NCI-H2029 (cell line): ENCODE data around the gene CFHR1.
A peak's percentile ranks its signal among the peaks of the same experiment; 100 is the strongest.
"Not testable (repeated sequence)": the region's sequence is repeated elsewhere in the genome, so short reads cannot be mapped to it uniquely, and the experiment has no call there.

Experiments used
- DNase-seq: peaks from one replicate; lab custom pipeline; 2025; lab: John Stamatoyannopoulos, UW

Gene CFHR1

GRCh38 chr1:196819531-196819930 is at the start of gene CFHR1:
TSS of gene CFHR1 (plus strand) at chr1:196819731. CDS start at chr1:196819845, 114 bp downstream.
- DNase-seq: not testable (repeated sequence)

- not testable (repeated sequence) for DNase-seq
Observed at GRCh38 chr1:196769823-196770222, 49.7 kb upstream of the CFHR1 start.

- no peak for DNase-seq
Observed at GRCh38 chr1:196773713-196774112, 45.8 kb upstream of the CFHR1 start.

DNA sequence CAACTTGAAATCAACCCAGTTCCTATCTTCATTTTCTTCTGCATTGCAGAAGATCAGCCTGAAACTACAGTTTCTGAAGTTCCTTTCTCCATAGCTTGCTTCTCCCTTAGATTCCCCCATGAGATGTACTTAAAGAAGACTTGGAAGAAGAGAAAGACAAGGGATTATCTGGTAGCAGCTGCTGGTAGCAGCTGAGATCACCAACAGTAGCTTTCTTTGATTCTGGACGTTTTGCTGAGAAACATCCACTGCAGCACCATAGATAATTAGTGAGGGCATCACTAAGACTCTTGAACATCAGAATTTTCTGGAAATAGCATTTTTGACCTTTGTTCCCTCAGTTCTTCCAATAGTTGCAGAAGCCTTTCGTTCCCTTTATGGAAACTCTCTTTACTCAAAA is 45.4 kb upstream of the CFHR1 start:
- DNase-seq: no peak

GRCh38 chr1:196774603-196775002 is 44.9 kb upstream of the CFHR1 start, which contains the start of gene CFHR3:
TSS of gene CFHR3 (plus strand) at chr1:196774840. CDS start at chr1:196774887, 47 bp downstream.
- DNase-seq: no peak

DNA sequence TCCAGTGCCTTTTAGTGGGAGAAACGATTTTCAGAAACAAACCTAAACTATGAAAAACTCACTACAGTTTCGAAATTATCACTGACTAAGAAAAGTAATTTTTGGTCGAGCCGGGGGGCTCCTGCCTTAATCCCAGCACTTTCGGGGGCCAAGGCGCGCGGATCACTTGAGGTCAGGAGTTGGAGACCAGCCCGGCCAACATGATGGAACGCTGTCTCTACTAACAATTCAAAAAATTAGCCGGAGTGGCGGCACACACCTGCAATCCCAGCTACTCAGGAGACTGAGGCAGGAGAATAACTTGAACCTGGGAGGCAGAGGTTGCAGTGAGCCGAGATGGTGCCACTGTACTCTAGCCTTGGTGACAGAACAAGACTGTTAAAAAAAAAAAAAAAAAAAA is 41.9 kb upstream of the CFHR1 start:
- no peak for DNase-seq

DNA sequence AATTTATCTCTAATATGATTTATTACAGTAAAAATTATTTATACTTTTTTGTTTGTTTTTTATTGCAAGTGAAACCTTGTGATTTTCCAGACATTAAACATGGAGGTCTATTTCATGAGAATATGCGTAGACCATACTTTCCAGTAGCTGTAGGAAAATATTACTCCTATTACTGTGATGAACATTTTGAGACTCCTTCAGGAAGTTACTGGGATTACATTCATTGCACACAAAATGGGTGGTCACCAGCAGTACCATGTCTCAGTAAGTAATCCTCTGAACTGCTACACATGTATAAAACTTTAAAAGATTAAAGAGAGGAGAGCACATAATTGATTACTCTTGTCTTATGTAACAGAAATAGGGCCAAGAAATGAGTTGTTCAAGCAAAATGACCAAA is 40.4 kb upstream of the CFHR1 start:
- no peak for DNase-seq

DNA sequence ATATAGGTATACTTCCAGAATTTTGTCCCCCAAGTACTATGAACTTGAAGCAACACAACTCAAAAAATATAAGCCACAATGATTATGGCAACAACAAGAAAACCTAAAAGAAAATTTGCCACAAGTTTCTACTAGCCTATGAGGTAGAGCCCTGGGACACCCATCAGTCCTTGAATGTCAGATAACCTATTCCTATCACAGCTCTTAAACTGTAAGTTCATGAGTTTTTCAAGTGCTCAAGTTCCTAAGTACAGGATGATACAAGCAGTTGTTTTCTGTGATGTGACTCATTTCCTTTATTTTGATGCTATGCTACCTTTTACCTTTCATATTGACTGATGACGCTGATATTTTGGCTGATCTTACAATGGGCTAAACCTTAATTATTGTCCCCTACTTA is 28.3 kb upstream of the CFHR1 start:
- not testable (repeated sequence) for DNase-seq

DNA sequence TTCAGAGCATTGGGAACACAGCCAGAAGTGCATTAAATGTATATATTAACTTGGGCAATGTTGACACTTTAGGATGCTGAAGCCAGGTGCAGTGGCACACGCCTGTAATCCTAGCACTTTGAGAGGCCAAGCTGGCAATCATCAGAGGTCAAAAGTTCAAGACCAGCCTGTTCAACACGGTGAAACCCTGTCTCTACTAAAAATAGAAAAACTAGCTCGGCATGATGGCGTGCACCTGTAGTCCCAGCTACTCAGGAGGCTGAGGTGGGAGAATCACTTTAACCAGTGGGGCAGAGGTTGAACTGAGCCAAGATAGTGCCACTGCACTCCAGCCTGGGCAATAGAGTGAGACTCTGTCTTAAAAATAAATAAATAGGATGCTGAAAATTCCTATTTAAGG is 25.4 kb upstream of the CFHR1 start:
- DNase-seq: not testable (repeated sequence)

GRCh38 chr1:196797891-196798290 is 21.6 kb upstream of the CFHR1 start:
- DNase-seq: no peak

DNA sequence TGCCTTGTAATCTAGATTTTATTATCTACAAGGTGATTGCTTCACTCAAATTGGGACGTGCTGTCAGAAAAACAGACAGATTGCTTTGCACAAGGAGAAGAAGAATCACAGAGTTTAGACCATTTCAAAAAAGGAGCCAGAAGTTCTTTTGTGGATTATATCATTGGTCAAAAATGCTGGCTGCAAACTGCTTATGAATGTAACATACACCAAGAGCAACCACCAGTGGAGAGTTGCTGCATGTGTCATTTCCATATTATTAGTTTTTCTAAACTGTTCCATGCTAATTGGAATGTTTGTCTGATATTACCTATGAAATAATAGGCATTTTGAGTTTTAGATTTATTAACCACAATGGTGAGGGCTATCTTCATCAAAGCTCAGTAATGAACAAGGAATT is 17.6 kb upstream of the CFHR1 start:
- DNase-seq: not testable (repeated sequence)

- no peak for DNase-seq
Observed at GRCh38 chr1:196808529-196809235, 10.8 kb upstream of the CFHR1 start.

- DNase-seq: not testable (repeated sequence)
Observed at GRCh38 chr1:196817442-196817841, 2.1 kb upstream of the CFHR1 start.

GRCh38 chr1:196827860-196828259 is 8.3 kb downstream of the CFHR1 start:
- not testable (repeated sequence) for DNase-seq

DNA sequence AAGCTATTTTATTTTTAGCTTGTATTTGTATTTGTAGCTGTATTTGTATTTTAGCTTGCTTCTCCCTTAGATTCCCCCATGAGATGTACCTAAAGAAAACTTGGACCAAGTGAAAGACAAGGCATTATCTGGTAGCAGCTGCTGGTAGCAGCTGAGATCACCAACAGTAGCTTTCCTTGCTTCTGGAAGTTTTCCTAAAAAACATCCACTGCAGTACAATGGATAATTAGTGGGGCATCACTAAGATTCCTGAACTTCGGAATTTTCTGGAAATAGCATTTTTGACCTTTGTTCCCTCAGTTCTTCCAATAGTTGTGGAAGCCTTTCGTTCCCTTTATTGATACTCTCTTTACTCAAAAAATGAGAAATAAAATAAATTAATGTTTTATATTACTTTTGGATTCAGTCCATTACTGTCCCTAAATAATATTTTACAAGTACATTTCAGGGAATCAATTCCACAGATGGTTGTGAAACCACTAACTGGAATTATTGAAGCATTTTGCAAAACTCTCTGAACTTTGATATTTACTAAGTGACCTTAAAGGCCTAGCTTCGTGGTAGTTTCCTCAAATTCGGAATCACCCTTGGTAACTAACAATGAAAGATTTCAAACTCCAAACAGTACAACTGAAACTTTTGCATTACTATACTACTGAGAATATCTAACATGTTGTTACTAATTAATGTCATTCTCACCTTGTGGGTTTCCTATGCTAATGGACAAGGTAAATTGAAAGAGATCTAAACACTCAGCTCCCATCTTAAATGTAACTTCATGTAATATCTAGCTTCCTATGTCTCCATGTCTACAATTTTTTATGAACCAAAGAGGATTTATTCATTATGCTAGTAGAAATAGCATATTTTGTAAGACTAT is 30.3 kb downstream of the CFHR1 start:
- DNase-seq: not testable (repeated sequence)

DNA sequence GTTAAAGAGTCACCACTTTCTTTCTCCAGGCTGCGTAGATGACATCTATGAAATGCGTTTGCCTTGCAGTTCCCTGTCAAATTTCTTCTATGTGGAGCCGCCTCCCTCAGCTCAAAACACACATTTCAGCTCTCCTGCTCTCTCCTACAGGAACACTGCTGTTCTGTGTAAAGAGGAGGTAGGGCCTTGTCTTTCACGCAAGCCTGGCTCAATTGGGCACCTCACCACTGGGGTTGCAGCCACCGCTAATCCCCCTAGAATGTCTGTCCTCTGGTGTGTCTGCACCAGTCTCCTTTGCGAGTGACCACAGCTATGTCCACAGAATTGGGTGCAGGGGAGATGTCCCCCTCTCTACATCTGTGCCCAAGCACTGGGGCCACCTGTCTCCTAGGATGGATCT is 36.5 kb downstream of the CFHR1 start:
- no peak for DNase-seq

GRCh38 chr1:196857188-196857587 is 37.7 kb downstream of the CFHR1 start:
- no peak for DNase-seq

DNA sequence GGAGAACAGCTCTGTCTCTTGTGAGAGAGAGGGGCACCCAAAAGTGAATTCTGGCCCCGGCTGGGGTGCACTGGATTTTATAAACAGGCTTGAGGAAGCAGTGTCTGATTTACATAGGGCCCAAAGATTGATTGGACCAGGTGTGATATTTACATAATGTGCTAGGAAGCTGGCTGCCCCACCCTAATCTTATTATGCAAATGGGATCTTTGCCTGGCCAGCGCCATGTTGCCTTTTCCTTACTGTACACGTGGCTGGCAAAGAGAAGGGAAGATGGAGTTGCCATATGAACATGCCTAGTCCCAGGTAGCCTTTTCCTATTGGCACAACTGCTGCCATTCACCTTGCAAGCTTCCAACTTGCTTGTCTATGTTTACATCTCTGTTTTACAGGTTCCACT is 39.3 kb downstream of the CFHR1 start:
- no peak for DNase-seq

- DNase-seq: no peak
Observed at GRCh38 chr1:196860323-196860884, 40.9 kb downstream of the CFHR1 start.

- DNase-seq: no peak
Observed at GRCh38 chr1:196861429-196861828, 41.9 kb downstream of the CFHR1 start.

DNA sequence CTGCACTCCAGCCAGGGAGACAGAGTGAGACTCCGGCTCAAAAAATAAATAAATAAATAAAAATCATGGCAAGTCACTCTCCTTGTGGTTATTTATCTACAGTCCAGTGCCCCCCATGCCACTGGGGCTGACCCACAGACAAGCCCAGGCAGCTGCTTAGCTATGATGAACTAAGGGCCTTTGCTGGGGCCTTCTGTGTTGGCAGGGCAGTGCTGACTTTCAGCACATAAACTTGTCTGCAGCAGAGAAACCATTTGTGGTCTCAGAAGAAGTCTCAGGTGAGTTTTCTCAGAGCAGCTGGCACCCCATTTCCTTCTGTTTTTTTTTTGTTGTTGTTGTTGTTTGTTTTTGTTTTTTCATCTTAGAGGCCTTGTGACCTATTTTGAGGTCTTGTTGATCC is 47.4 kb downstream of the CFHR1 start:
- DNase-seq: no peak

GRCh38 chr1:196873385-196873784 is 53.9 kb downstream of the CFHR1 start:
- DNase-seq: peak; percentile 40

- no peak for DNase-seq
Observed at GRCh38 chr1:196875935-196876334, 56.4 kb downstream of the CFHR1 start.
